IMR-90 (cell line): ENCODE measurements around the gene CHRNA5. TPM values are rescaled to one million over a fixed set of nuclear protein-coding genes. Genes with fewer than 3 reads are reported as not detected.

Experiments used
- ATAC-seq: fragments of 200-7000 bp; cut with Tn5 transposase; 2 replicates; pipeline ENCODE4 v1.9.1; 2020; ENCODE audit warnings: low read depth, mild to moderate bottlenecking, moderate library complexity
- BruUV-seq: library from RNA; stranded (reverse); fragments of 400-500 nt; replicated peaks from 2 replicates; lab custom pipeline; 2021; lab: Mats Ljungman, UMichigan
- CTCF ChIA-PET: fragments of 300-600 bp; formaldehyde crosslinking; extraction: SDS; loops from one replicate; lab custom pipeline; 2021; ENCODE audit warnings: antibody characterized with exemption; lab: Yijun Ruan, JAX
- POLR2A ChIA-PET: fragments of 300-600 bp; sonication (Branson Sonifier 250); formaldehyde crosslinking; loops from one replicate; lab custom pipeline; 2022; ENCODE audit warnings: antibody characterized with exemption; ENCODE audit not compliant: unreplicated experiment; lab: Charles Lee
- DNase-seq: peaks from one replicate; pipeline ENCODE4 v3.0.0; 2013
- H2AFZ ChIP-seq: replicated peaks from 2 replicates; pipeline ENCODE3; 2013; ENCODE audit warnings: low read length, mild to moderate bottlenecking; ENCODE audit not compliant: poor library complexity
- H2AK5ac ChIP-seq: 2 replicates; pipeline ENCODE4 v1.6.1; 2013; ENCODE audit warnings: low read depth, low read length, inconsistent platforms
- H2AK9ac ChIP-seq: replicated peaks from 2 replicates; pipeline ENCODE3; 2013; ENCODE audit warnings: mild to moderate bottlenecking, low read depth, low read length, moderate library complexity; ENCODE audit not compliant: poor library complexity
- H2BK120ac ChIP-seq: 2 replicates; pipeline ENCODE4 v1.6.1; 2013; ENCODE audit warnings: low read depth, low read length, inconsistent platforms
- H2BK15ac ChIP-seq: 3 replicates; pipeline ENCODE4 v1.6.1; 2013; ENCODE audit warnings: low read depth, low read length, inconsistent platforms
- H2BK20ac ChIP-seq: 2 replicates; pipeline ENCODE4 v1.6.1; 2013; ENCODE audit warnings: low read depth, mild to moderate bottlenecking, inconsistent platforms, low read length, moderate library complexity
- H2BK5ac ChIP-seq: 2 replicates; pipeline ENCODE4 v1.6.1; 2013; ENCODE audit warnings: mild to moderate bottlenecking, low read depth, low read length, inconsistent platforms; ENCODE audit not compliant: poor library complexity, severe bottlenecking
- H3K14ac ChIP-seq: replicated peaks from 2 replicates; pipeline ENCODE4 v1.6.1; 2013; ENCODE audit warnings: low read depth, low read length, inconsistent platforms
- H3K18ac ChIP-seq: 2 replicates; pipeline ENCODE4 v1.6.1; 2013; ENCODE audit warnings: low read depth, low read length, control low read depth
- H3K23ac ChIP-seq: 2 replicates; pipeline ENCODE4 v1.6.1; 2013; ENCODE audit warnings: low read depth, low read length, inconsistent platforms
- H3K27ac ChIP-seq: 2 replicates; pipeline ENCODE4 v1.5.1; 2013; ENCODE audit warnings: mild to moderate bottlenecking, control low read depth, low read length; ENCODE audit not compliant: insufficient read depth
- H3K27me3 ChIP-seq: 2 replicates; pipeline ENCODE4 v1.6.1; 2013; ENCODE audit warnings: low read length; ENCODE audit not compliant: control insufficient read depth, insufficient read depth
- H3K36me3 ChIP-seq: 2 replicates; pipeline ENCODE4 v1.6.1; 2013; ENCODE audit warnings: low read length, mixed read lengths; ENCODE audit not compliant: control insufficient read depth, insufficient read depth
- H3K4ac ChIP-seq: 2 replicates; pipeline ENCODE4 v1.6.1; 2013; ENCODE audit warnings: low read depth, low read length, inconsistent platforms
- H3K4me1 ChIP-seq: 2 replicates; pipeline ENCODE4 v1.6.1; 2013; ENCODE audit warnings: low read length, mixed read lengths; ENCODE audit not compliant: control insufficient read depth, insufficient read depth
- H3K4me2 ChIP-seq: 2 replicates; pipeline ENCODE4 v1.6.1; 2013; ENCODE audit warnings: low read depth, mild to moderate bottlenecking, control low read depth, low read length, moderate library complexity
- H3K4me3 ChIP-seq: 2 replicates; pipeline ENCODE4 v1.5.1; 2013; ENCODE audit warnings: low read depth, mild to moderate bottlenecking, control low read depth, low read length, moderate library complexity; ENCODE audit not compliant: insufficient read depth
- H3K56ac ChIP-seq: 2 replicates; pipeline ENCODE4 v1.6.1; 2013; ENCODE audit warnings: low read length, inconsistent platforms; ENCODE audit not compliant: insufficient read depth; ENCODE audit errors: extremely low read depth
- H3K79me1 ChIP-seq, 2 experiments: 2 replicates each; pipeline ENCODE4 v1.6.1; 2013; ENCODE audit warnings: low read length in 2 of 2, inconsistent platforms in 1 of 2, low read depth in 1 of 2
- H3K9ac ChIP-seq: 2 replicates; pipeline ENCODE4 v1.6.1; 2013; ENCODE audit warnings: low read depth, low read length, control low read depth
- H3K9me1 ChIP-seq: 2 replicates; pipeline ENCODE4 v1.6.1; 2013; ENCODE audit warnings: low read length, inconsistent platforms; ENCODE audit not compliant: insufficient read depth
- H3K9me3 ChIP-seq: 2 replicates; pipeline ENCODE4 v1.6.1; 2013; ENCODE audit warnings: low read length; ENCODE audit not compliant: control insufficient read depth, insufficient read depth
- H4K20me1 ChIP-seq: 2 replicates; pipeline ENCODE4 v1.6.1; 2013; ENCODE audit warnings: low read length, inconsistent platforms; ENCODE audit not compliant: insufficient read depth
- H4K5ac ChIP-seq: 2 replicates; pipeline ENCODE4 v1.6.1; 2013; ENCODE audit warnings: mild to moderate bottlenecking, low read depth, low read length, control low read depth
- H4K8ac ChIP-seq, 2 experiments: 2 replicates each; pipeline ENCODE4 v1.6.1; 2013; ENCODE audit warnings: low read depth in 2 of 2, low read length in 2 of 2, control low read depth in 1 of 2, inconsistent platforms in 1 of 2
- H4K91ac ChIP-seq: 2 replicates; pipeline ENCODE4 v1.6.1; 2013; ENCODE audit warnings: low read depth, low read length, inconsistent platforms; ENCODE audit not compliant: insufficient read depth
- CHD1 ChIP-seq: IDR thresholded peaks from 2 replicates; pipeline ENCODE4 v1.6.1; 2012; ENCODE audit warnings: low read depth, low read length, improper control_type of control experiment
- MAZ ChIP-seq: IDR thresholded peaks from 2 replicates; pipeline ENCODE4 v1.6.1; 2012; ENCODE audit warnings: low read depth, mild to moderate bottlenecking, low read length, improper control_type of control experiment, moderate library complexity, borderline replicate concordance
- MXI1 ChIP-seq: IDR thresholded peaks from 2 replicates; pipeline ENCODE4 v1.6.1; 2012; ENCODE audit warnings: low read depth, mild to moderate bottlenecking, low read length, moderate library complexity, borderline replicate concordance
- NFE2L2 ChIP-seq: fragments of 150-350 bp; IDR thresholded peaks from 2 replicates; pipeline ENCODE4 v1.6.1; 2016; ENCODE audit warnings: low read depth, mild to moderate bottlenecking, low read length
- POLR2A ChIP-seq: IDR thresholded peaks from 2 replicates; pipeline ENCODE4 v1.6.1; 2012; ENCODE audit warnings: mild to moderate bottlenecking, low read depth, low read length
- SMC3 ChIP-seq: fragments of 150-350 bp; IDR thresholded peaks from 2 replicates; pipeline ENCODE4 v1.6.1; 2016; ENCODE audit warnings: low read depth, mild to moderate bottlenecking, antibody characterized with exemption, low read length, moderate library complexity
- WGBS, 2 experiments: methylation state at CpG; one replicate each; pipeline versions ENCODE4 v1.1.5 to v1.1.7; 2013; ENCODE audit warnings: missing lambda C conversion rate in 2 of 2; ENCODE audit not compliant: insufficient read length in 1 of 2; ENCODE audit errors: extremely low coverage in 2 of 2; 5-methylcytosine and 5-hydroxymethylcytosine counted together
- dilution Hi-C: fragments of 300-500 bp; cut with HindIII; formaldehyde crosslinking; loops from one replicate; pipeline ENCODE4 v1.14.3; 2018; ENCODE audit warnings: low sequenced_read_pairs; ENCODE audit not compliant: unreplicated experiment
- in situ Hi-C: fragments of 300-500 bp; cut with MboI; formaldehyde crosslinking; loops from 3 replicates; pipeline ENCODE4 v1.14.3; 2019; ENCODE audit warnings: low sequenced_read_pairs, inconsistent platforms, mixed read lengths
- intact Hi-C: fragments of 100-400 bp; cut with micrococcal nuclease; formaldehyde crosslinking; loops from 2 replicates; pipeline ENCODE4 v1.10.0; 2022
- polyA plus RNA-seq, 3 experiments: library from polyadenylated mRNA; depleted of rRNA; stranded (reverse); fragments of >200 nt; gene quantifications; 2 replicates each; pipeline ENCODE4 v1.2.3, GENCODE V29; 2012; ENCODE audit warnings: low replicate concordance in 1 of 3
- total RNA-seq: library from RNA; depleted of rRNA; stranded (reverse); fragments of >200 nt; gene quantifications from 2 replicates; pipeline ENCODE4 v1.2.3, GENCODE V29; 2012
- TF ChIP-seq, protein P1 (sequence below): fragments of 150-350 bp; IDR thresholded peaks from 2 replicates; pipeline ENCODE4 v1.6.1; 2016; ENCODE audit warnings: low read depth, mild to moderate bottlenecking, low read length, moderate library complexity, borderline replicate concordance

Gene CHRNA5
- total and polyA plus RNA-seq, 2 of the 4 experiments (the other 2 are of a cell fraction): 0.54 to 0.94 TPM

DNA sequence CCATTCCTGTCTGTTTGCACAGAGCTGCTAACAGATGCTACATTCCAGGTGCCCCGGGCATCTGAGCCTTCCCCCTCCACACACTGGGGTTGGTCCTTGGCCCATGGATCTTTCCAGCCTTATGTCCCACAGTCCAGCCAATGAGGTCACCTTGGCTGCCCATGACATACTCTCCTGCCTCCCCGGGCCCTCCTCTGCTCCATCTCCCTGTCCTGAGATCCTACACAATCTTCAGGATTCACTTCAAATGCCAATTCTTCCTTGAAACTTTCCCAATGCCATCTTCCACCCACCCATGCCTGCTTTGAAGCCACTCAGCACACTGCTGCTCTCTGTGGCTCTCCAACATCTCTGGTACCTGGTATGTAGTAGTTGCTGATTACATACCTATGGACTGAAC is 51.2 kb downstream of the CHRNA5 start:
- H2AK9ac ChIP-seq: no peak overlapping the region
- no peak overlapping the region for H3K56ac ChIP-seq
- no peak overlapping the region for H2BK120ac ChIP-seq
- TF ChIP-seq CHD1: no peak
- no peak for TF ChIP-seq MXI1
- TF ChIP-seq SMC3: no peak
- TF ChIP-seq, protein P1, sequence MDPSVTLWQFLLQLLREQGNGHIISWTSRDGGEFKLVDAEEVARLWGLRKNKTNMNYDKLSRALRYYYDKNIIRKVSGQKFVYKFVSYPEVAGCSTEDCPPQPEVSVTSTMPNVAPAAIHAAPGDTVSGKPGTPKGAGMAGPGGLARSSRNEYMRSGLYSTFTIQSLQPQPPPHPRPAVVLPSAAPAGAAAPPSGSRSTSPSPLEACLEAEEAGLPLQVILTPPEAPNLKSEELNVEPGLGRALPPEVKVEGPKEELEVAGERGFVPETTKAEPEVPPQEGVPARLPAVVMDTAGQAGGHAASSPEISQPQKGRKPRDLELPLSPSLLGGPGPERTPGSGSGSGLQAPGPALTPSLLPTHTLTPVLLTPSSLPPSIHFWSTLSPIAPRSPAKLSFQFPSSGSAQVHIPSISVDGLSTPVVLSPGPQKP: no peak
- no peak for TF ChIP-seq POLR2A
- TF ChIP-seq MAZ: no peak
- no peak for TF ChIP-seq NFE2L2
- H3K27me3 ChIP-seq: peaks cover 29% of the 10 kb centered on the region
- no peak overlapping the region for H4K5ac ChIP-seq
- H3K4me2 ChIP-seq: no peak overlapping the region
- H3K18ac ChIP-seq: no peak overlapping the region
- H4K20me1 ChIP-seq: peaks cover 6% of the 10 kb centered on the region
- no peak overlapping the region for H3K27ac ChIP-seq
- ChIA-PET CTCF (no interaction called here), POLR2A (no interaction called here)
- dilution Hi-C loops (no loop called here), in situ Hi-C loops (loop anchor here (5.0 kb wide), 1 partner anchor 91 kb away; no protein-coding TSS in a partner anchor), intact Hi-C loops (loop anchor here (10.0 kb wide), 1 partner anchor 268 kb away; no protein-coding TSS in a partner anchor)
- H3K9me3 ChIP-seq: no peaks in the 10 kb centered on the region
- H2BK5ac ChIP-seq: no peak overlapping the region
- no peak for DNase-seq
- H3K4ac ChIP-seq: no peak overlapping the region
- H2AFZ ChIP-seq: no peak overlapping the region
- H4K91ac ChIP-seq: no peak overlapping the region
- no peak for ATAC-seq
- H3K9ac ChIP-seq: no peak overlapping the region
- no peak overlapping the region for H2AK5ac ChIP-seq
- H3K36me3 ChIP-seq: no peaks in the 10 kb centered on the region
- H2BK15ac ChIP-seq: no peak overlapping the region
- H4K8ac ChIP-seq: no peak overlapping the region
- no peak overlapping the region for H3K4me3 ChIP-seq
- no peaks in the 10 kb centered on the region for H3K79me1 ChIP-seq
- 40% methylated on average over 1 of the region's 2 CpGs; no CpG with 5 or more reads in 1 of the 2 experiments for WGBS, 2 experiments
- no peaks in the 10 kb centered on the region for H3K9me1 ChIP-seq
- no peaks in the 10 kb centered on the region for H3K4me1 ChIP-seq
- no peak overlapping the region for H2BK20ac ChIP-seq
- H3K23ac ChIP-seq: no peak overlapping the region
- BruUV-seq: no TSS peak
- no peak overlapping the region for H3K14ac ChIP-seq
